HEK293T (cell line): ENCODE data around the gene EXOC4.

Experiments
- ARNT ChIP-seq: fragments of 450-650 bp; IDR thresholded peaks from 2 replicates; pipeline ENCODE4 v1.6.1; 2017; ENCODE audit warnings: mild to moderate bottlenecking
- BHLHE40 ChIP-seq: fragments of 450-650 bp; IDR thresholded peaks from 2 replicates; pipeline ENCODE4 v1.6.1; 2016; ENCODE audit warnings: mild to moderate bottlenecking, moderate library complexity, borderline replicate concordance
- ELF4 ChIP-seq: fragments of 450-650 bp; IDR thresholded peaks from 2 replicates; pipeline ENCODE4 v1.6.1; 2017; ENCODE audit warnings: antibody characterized with exemption
- FOXA1 ChIP-seq: fragments of 450-650 bp; IDR thresholded peaks from 2 replicates; pipeline ENCODE4 v1.6.1; 2016; ENCODE audit warnings: mild to moderate bottlenecking
- FOXM1 ChIP-seq: fragments of 450-650 bp; IDR thresholded peaks from 2 replicates; pipeline ENCODE4 v1.6.1; 2017; ENCODE audit warnings: mild to moderate bottlenecking, borderline replicate concordance
- L3MBTL2 ChIP-seq: fragments of 450-650 bp; conservative IDR thresholded peaks from 2 replicates; pipeline ENCODE4 v1.6.1; 2016; ENCODE audit warnings: mild to moderate bottlenecking
- LEF1 ChIP-seq: fragments of 450-650 bp; IDR thresholded peaks from 2 replicates; pipeline ENCODE4 v1.6.1; 2017; ENCODE audit warnings: mild to moderate bottlenecking, borderline replicate concordance
- NFRKB ChIP-seq: fragments of 450-650 bp; IDR thresholded peaks from 2 replicates; pipeline ENCODE4 v1.6.1; 2016; ENCODE audit warnings: mild to moderate bottlenecking, moderate library complexity
- PKNOX1 ChIP-seq: fragments of 450-650 bp; IDR thresholded peaks from 2 replicates; pipeline ENCODE4 v1.6.1; 2016
- SP1 ChIP-seq: fragments of 450-650 bp; IDR thresholded peaks from 2 replicates; pipeline ENCODE4 v1.6.1; 2017
- SUZ12 ChIP-seq: fragments of 450-650 bp; IDR thresholded peaks from 2 replicates; pipeline ENCODE4 v1.6.1; 2016; ENCODE audit warnings: mild to moderate bottlenecking
- TARDBP ChIP-seq: fragments of 450-650 bp; IDR thresholded peaks from 2 replicates; pipeline ENCODE4 v1.6.1; 2016
- ZNF384 ChIP-seq: fragments of 450-650 bp; IDR thresholded peaks from 2 replicates; pipeline ENCODE4 v1.6.1; 2016

- TF ChIP-seq SP1 (no peak), ZNF384 (no peak), FOXM1 (no peak), SUZ12 (no peak), ELF4 (no peak), TARDBP (no peak), BHLHE40 (no peak), PKNOX1 (no peak), FOXA1 (no peak), NFRKB (no peak), ARNT (no peak), L3MBTL2 (no peak), LEF1 (no peak)
Measured at GRCh38 chr7:134075799-134076198, 822.9 kb downstream of the EXOC4 start.
